Measurements from ENCODE around the gene GLB1L. TPM values are rescaled to one million over a fixed set of nuclear protein-coding genes. Genes with fewer than 3 reads are reported as not detected.
"Not testable (repeated sequence)": the region's sequence is repeated elsewhere in the genome, so short reads cannot be mapped to it uniquely, and the experiment has no call there.

Gene GLB1L
- total and polyA plus RNA-seq, 8 donors = 0.58 to 31.4 (median 3.1) TPM; not detected in 1

DNA sequence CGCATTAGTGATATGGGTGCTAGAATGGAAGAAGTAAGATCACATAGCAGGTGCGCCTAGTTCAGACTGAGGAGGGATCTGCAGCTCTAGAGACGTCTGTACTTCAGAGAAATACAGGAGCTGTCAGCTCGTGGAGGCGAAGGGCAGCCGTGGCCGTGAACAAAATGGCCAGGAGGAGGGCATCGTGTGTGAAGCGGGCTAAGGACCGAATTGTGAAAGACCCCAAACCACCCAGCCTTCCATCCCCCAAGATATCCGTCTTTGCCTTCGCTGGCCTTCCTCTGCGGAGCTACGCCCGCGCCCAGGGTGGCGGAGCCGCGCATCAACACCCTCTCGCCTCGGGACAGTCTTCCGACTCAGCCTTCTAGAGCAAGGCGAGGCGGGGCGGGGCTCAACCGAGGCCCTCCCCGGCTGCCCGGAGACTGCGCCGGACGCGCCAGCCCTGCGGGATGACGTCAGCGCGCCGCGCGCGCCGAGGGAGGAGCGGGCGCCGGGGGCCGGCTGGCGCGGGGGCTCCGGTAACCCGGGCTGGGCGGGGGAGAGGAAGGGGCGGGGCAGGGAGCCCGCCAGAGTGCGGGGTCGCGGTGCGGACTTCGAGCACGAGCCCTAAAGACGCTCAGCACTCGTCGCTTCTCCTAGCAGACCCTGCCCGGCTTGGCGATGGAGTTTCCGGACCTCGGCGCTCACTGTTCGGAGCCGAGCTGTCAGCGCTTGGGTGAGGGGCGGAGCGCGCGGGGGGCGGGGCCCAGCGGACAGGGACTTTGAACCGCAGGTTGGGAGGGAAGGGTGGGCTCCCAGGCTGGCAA, 38.7 kb downstream of the GLB1L start, which contains the start of gene ZFAND2B:
TSS of gene ZFAND2B (plus strand) at position 455 of the 806 bp plus-strand sequence. CDS start at position 661, 206 bp downstream.
- peak; percentile 97 to 98 for DNase-seq
- intact Hi-C loops (cut with DNase I; ENCODE audit: low total_unique reads) = no loop called here
- H3K27ac ChIP-seq = peak within 1 kb of the TSS; percentile 97 to 98 (median 97)
- H3K9me3 ChIP-seq = no peaks in the 10 kb centered on the region
- H3K27me3 ChIP-seq = no peaks in the 10 kb centered on the region
- TF ChIP-seq POLR2AphosphoS5 (IDR thresholded peaks at IDR 0.05) (peak; percentile 99), EP300 (IDR thresholded peaks at IDR 0.05) (no peak), POLR2A (IDR thresholded peaks at IDR 0.05) (peak in 2 of 4 donors; percentile 84 to 88)
- TF ChIP-seq, protein P1, sequence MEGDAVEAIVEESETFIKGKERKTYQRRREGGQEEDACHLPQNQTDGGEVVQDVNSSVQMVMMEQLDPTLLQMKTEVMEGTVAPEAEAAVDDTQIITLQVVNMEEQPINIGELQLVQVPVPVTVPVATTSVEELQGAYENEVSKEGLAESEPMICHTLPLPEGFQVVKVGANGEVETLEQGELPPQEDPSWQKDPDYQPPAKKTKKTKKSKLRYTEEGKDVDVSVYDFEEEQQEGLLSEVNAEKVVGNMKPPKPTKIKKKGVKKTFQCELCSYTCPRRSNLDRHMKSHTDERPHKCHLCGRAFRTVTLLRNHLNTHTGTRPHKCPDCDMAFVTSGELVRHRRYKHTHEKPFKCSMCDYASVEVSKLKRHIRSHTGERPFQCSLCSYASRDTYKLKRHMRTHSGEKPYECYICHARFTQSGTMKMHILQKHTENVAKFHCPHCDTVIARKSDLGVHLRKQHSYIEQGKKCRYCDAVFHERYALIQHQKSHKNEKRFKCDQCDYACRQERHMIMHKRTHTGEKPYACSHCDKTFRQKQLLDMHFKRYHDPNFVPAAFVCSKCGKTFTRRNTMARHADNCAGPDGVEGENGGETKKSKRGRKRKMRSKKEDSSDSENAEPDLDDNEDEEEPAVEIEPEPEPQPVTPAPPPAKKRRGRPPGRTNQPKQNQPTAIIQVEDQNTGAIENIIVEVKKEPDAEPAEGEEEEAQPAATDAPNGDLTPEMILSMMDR (IDR thresholded peaks at IDR 0.05) = peak in 1 of 7 experiments; percentile 30
- WGBS, 5 donors = 0 to 3% (median 1%) methylated on average over 19 to 76 of the region's 76 CpGs
- peak within 1 kb of the TSS; percentile 56 to 83 (median 64) for H3K4me3 ChIP-seq
- H3K36me3 ChIP-seq = peaks cover 24 to 36% (median 36%) of the 10 kb centered on the region in 4 donors
- H3K4me1 ChIP-seq = peaks cover 15 to 36% (median 30%) of the 10 kb centered on the region in 4 donors

DNA sequence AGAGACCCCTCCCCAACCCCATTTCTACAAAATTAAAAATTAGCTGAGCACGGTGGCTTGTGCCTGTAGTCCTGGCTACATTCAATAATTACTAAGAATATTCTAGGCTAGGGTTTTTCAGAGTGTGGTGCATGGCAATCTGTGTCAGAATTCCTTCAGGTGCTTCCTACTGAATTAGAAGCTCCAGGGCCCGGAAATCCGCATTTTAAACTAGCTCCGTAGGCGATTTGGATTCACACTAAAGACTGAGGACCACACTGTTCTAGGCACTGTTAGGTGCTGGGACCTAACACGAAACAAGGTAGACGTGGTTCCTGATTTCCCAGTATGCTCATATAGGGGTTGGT, 39.3 kb downstream of the GLB1L start:
- Histone ChIP-seq H3K9me3 (no peaks in the 10 kb centered on the region), H3K27ac (peak overlapping the region; percentile 97 to 98 (median 97)), H3K4me3 (peak overlapping the region; percentile 56 to 83 (median 64)), H3K4me1 (peaks cover 15 to 38% (median 29%) of the 10 kb centered on the region in 4 donors), H3K27me3 (no peaks in the 10 kb centered on the region), H3K36me3 (peaks cover 23 to 33% (median 32%) of the 10 kb centered on the region in 4 donors)
- no peak for DNase-seq
- intact Hi-C loops (cut with DNase I; ENCODE audit: low total_unique reads) = no loop called here
- TF ChIP-seq POLR2A (IDR thresholded peaks at IDR 0.05) (no peak), EP300 (IDR thresholded peaks at IDR 0.05) (no peak), POLR2AphosphoS5 (IDR thresholded peaks at IDR 0.05) (no peak)
- TF ChIP-seq, protein P1 (IDR thresholded peaks at IDR 0.05) = no peak
- WGBS, 5 donors = 12 to 22% (median 13%) methylated on average over 7 of the region's 7 CpGs

DNA sequence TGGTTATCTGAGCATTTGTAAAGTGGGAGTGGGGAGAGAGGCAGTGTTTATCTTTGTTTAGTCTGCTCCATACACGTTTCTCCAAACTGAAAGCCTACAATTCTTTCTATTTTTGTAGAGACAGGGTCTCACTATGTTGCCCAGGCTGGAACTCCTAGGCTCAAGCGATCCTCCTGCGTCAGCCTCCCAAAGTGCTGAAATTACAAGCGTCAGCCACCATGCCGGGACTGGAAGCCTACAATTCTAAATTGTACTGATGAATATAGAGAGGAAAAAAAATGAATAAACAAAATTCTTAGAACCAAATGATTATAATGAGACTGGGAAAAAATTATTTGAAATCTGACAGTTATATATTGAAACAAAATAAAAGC, 40.1 kb downstream of the GLB1L start:
- TF ChIP-seq EP300 (IDR thresholded peaks at IDR 0.05) (no peak), POLR2AphosphoS5 (IDR thresholded peaks at IDR 0.05) (no peak), POLR2A (IDR thresholded peaks at IDR 0.05) (no peak)
- TF ChIP-seq, protein P1 (IDR thresholded peaks at IDR 0.05) = no peak
- 82 to 85% (median 84%) methylated on average over 5 of the region's 5 CpGs for WGBS, 5 donors
- intact Hi-C loops (cut with DNase I; ENCODE audit: low total_unique reads) = no loop called here
- DNase-seq = no peak
- H3K27me3 ChIP-seq = no peaks in the 10 kb centered on the region
- no peaks in the 10 kb centered on the region for H3K9me3 ChIP-seq
- peaks cover 15 to 25% (median 24%) of the 10 kb centered on the region in 4 donors for H3K36me3 ChIP-seq
- peaks cover 15 to 38% (median 29%) of the 10 kb centered on the region in 4 donors for H3K4me1 ChIP-seq
- no peak overlapping the region for H3K4me3 ChIP-seq
- no peak overlapping the region for H3K27ac ChIP-seq

DNA sequence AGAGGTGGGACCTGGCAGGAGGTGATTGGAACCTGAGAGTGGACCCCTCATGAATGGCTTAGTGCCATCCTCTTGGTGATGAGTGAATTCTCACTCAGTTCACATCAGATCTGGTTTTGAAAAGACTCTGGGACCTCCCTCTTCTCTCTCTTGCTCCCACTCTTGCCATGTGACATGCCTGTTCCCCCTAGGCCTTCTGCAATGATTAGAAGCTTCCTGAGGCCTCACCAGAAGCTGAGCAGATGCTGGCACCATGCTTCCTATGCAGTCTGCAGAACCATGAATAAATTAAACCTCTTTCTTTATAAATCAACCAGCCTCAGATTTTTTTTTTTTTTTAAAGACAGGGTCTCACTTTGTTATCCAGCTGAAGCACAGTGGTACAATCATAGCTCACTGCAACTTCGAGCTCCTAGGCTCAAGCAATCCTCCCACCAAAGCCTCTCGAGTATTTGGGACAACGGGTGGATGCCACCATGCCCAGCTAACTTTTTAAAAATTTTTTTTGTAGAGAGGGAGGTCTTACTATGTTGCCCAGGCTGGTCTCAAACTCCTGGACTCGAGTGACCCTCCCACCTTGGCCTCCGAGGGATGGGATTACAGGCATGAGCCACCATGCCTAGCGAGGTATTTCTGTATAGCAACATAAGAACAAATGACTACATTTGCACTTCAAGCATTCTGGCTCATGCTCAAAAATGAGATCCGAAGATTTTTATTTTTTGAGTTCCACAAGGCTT, 40.6 kb downstream of the GLB1L start:
- intact Hi-C loops (cut with DNase I; ENCODE audit: low total_unique reads) = no loop called here
- DNase-seq = no peak
- peaks cover 0 to 4% (median 0%) of the 10 kb centered on the region in 3 donors for H3K27me3 ChIP-seq
- 83 to 93% (median 89%) methylated on average over 7 of the region's 7 CpGs for WGBS, 5 donors
- H3K9me3 ChIP-seq = no peaks in the 10 kb centered on the region
- peaks cover 9 to 19% (median 18%) of the 10 kb centered on the region in 4 donors for H3K36me3 ChIP-seq
- H3K27ac ChIP-seq = no peak overlapping the region
- H3K4me3 ChIP-seq = no peak overlapping the region
- H3K4me1 ChIP-seq = peaks cover 15 to 38% (median 29%) of the 10 kb centered on the region in 4 donors
- TF ChIP-seq POLR2A (IDR thresholded peaks at IDR 0.05) (no peak), EP300 (IDR thresholded peaks at IDR 0.05) (no peak), POLR2AphosphoS5 (IDR thresholded peaks at IDR 0.05) (no peak)
- TF ChIP-seq, protein P1 (IDR thresholded peaks at IDR 0.05) = no peak

DNA sequence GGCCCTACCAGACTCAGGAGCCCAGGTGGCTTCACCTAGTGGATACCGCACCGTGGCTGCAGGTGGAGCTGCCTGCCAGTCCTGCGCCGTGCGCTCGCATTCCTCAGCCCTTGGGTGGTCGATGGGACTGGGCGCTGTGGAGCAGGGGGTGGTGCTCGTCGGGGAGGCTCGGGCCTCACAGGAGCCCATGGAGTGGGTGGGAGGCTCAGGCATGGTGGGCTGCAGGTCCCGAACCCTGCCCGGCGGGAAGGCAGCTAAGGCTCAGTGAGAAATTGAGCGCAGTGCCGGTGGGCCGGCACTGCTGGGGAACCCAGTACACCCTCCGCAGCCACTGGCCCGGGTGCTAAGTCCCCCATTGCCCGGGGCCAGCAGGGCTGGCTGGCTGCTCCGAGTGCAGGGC, 43.9 kb downstream of the GLB1L start:
- WGBS, 5 donors = 88 to 92% (median 91%) methylated on average over 11 to 21 of the region's 21 CpGs
- H3K4me3 ChIP-seq; H3K9me3 ChIP-seq; intact Hi-C loops (cut with DNase I; ENCODE audit: low total_unique reads); H3K36me3 ChIP-seq; H3K27ac ChIP-seq; DNase-seq; H3K27me3 ChIP-seq: not testable (repeated sequence)
- H3K4me1 ChIP-seq = peaks cover 0 to 15% (median 10%) of the 10 kb centered on the region in 4 donors

DNA sequence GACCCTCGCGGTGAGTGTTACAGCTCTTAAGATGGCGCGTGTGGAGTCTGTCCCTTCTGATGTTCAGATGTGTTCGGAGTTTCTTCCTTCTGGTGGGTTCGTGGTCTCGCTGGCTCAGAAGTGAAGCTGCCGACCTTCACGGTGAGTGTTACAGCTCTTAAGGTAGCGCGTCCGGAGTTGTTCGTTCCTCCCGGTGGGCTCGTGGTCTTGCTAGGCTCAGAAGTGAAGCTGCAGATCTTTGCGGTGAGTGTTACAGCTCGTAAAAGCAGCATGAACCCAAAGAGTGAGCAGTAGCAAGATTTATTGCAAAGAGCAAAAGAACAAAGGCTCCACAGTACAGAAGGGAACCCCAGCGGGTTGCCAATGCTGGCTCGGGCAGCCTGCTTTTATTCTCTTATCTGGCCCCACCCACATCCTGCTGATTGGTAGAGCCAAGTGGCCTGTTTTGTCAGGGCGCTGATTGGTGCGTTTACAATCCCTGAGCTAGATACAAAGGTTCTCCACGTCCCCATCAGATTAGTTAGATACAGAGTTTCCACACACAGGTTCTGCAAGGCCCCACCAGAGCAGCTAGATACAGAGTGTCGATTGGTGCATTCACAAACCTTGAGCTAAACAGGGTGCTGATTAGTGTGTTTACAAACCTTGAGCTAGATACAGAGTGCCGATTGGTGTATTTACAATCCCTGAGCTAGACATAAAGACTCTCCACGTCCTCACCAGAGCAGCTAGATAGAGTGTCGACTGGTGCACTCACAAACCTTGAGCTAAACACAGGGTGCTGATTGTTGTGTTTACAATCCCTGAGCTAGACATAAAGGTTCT, 44.5 kb downstream of the GLB1L start:
- H3K27ac ChIP-seq; H3K27me3 ChIP-seq; H3K36me3 ChIP-seq; H3K4me3 ChIP-seq; intact Hi-C loops (cut with DNase I; ENCODE audit: low total_unique reads); H3K9me3 ChIP-seq; H3K4me1 ChIP-seq: not testable (repeated sequence)
- peak in 1 of 2 donors; percentile 5 for DNase-seq
- WGBS, 5 donors = 68 to 75% (median 71%) methylated on average over 24 to 26 of the region's 26 CpGs
